Thyroid gland (tissue), 4 donors: ENCODE data around the gene VAMP4.

ENCODE experiments used
- CTCF ChIP-seq, 6 experiments: fragments of 200-600 bp in 3 of 6; fragments of 450-650 bp in 3 of 6; sonication (generic) in 3 of 6; IDR thresholded peaks; one replicate each; pipeline ENCODE4 v1.5.1; 2016 to 2019; ENCODE audit warnings: antibody characterized with exemption in 6 of 6, mild to moderate bottlenecking in 2 of 6, inconsistent platforms in 1 of 6, moderate library complexity in 1 of 6
- POLR2A ChIP-seq, 2 donors: fragments of 450-650 bp; IDR thresholded peaks; one replicate each; pipeline ENCODE4 v1.6.1; 2017; ENCODE audit warnings: antibody characterized with exemption in 2 of 2, mild to moderate bottlenecking in 2 of 2, moderate library complexity in 1 of 2

- no peak for TF ChIP-seq POLR2A (IDR thresholded peaks at IDR 0.05)
- no peak for TF ChIP-seq CTCF (IDR thresholded peaks at IDR 0.05)
Observed at GRCh38 chr1:171769754-171770153, 27.9 kb upstream of the VAMP4 start.
